Astrocyte (in vitro differentiated cells and primary cell): Measurements from ENCODE around the gene PCDHGB1. TPM values are rescaled to one million over a fixed set of nuclear protein-coding genes. Genes with fewer than 3 reads are reported as not detected.
A peak's percentile ranks its signal among the peaks of the same experiment; 100 is the strongest.

ENCODE experiments used
- DNase-seq: peaks from one replicate; pipeline ENCODE4 v3.0.0-alpha.2; 2010; ENCODE audit warnings: low read depth
- FAIRE-seq: peaks from 2 replicates; lab custom pipeline; 2011; peaks lifted over from hg19 to GRCh38; lab: Jason Lieb, UNC
- H2AFZ ChIP-seq: 2 replicates; pipeline ENCODE4 v1.6.0; 2012; ENCODE audit warnings: low read depth, low read length, inconsistent platforms
- H3K27ac ChIP-seq: 2 replicates; pipeline ENCODE4 v1.5.1; 2011; ENCODE audit warnings: low read depth, low read length, inconsistent platforms
- H3K27me3 ChIP-seq: 2 replicates; pipeline ENCODE4 v1.6.0; 2011; ENCODE audit warnings: low read length, inconsistent platforms; ENCODE audit not compliant: insufficient read depth
- H3K36me3 ChIP-seq: 2 replicates; pipeline ENCODE4 v1.5.1; 2011; ENCODE audit warnings: low read length, inconsistent platforms; ENCODE audit not compliant: insufficient read depth
- H3K4me1 ChIP-seq: 2 replicates; pipeline ENCODE4 v1.5.1; 2011; ENCODE audit warnings: low read length, inconsistent platforms; ENCODE audit not compliant: insufficient read depth
- H3K4me2 ChIP-seq: 2 replicates; pipeline ENCODE4 v1.6.0; 2012; ENCODE audit warnings: low read length, inconsistent platforms
- H3K4me3 ChIP-seq: 2 replicates; pipeline ENCODE4 v1.5.1; 2011; ENCODE audit warnings: low read depth, mild to moderate bottlenecking, low read length, inconsistent platforms; ENCODE audit not compliant: insufficient read depth
- H3K79me2 ChIP-seq: 2 replicates; pipeline ENCODE4 v1.6.0; 2012; ENCODE audit warnings: mild to moderate bottlenecking, low read length, inconsistent platforms; ENCODE audit not compliant: insufficient read depth
- H3K9ac ChIP-seq: 2 replicates; pipeline ENCODE4 v1.6.0; 2012; ENCODE audit warnings: mild to moderate bottlenecking, low read length, inconsistent platforms
- H3K9me3 ChIP-seq: 2 replicates; pipeline ENCODE4 v1.5.1; 2012; ENCODE audit warnings: low read depth, mild to moderate bottlenecking, low read length, inconsistent platforms; ENCODE audit not compliant: insufficient read depth
- H4K20me1 ChIP-seq: 2 replicates; pipeline ENCODE4 v1.6.0; 2012; ENCODE audit warnings: low read length, inconsistent platforms; ENCODE audit not compliant: insufficient read depth
- H3K27ac Mint-ChIP-seq: one replicate; pipeline ENCODE4 v1.8.0; 2021; ENCODE audit warnings: mild to moderate bottlenecking, mixed read lengths; ENCODE audit not compliant: unreplicated experiment
- H3K27me3 Mint-ChIP-seq: one replicate; pipeline ENCODE4 v1.8.0; 2021; ENCODE audit warnings: low read depth, mixed read lengths; ENCODE audit not compliant: unreplicated experiment
- H3K36me3 Mint-ChIP-seq: one replicate; pipeline ENCODE4 v1.8.0; 2021; ENCODE audit warnings: low read depth, mixed read lengths; ENCODE audit not compliant: unreplicated experiment
- H3K4me1 Mint-ChIP-seq: one replicate; pipeline ENCODE4 v1.8.0; 2021; ENCODE audit warnings: low read depth, mixed read lengths; ENCODE audit not compliant: unreplicated experiment
- H3K4me3 Mint-ChIP-seq: one replicate; pipeline ENCODE4 v1.8.0; 2021; ENCODE audit warnings: mild to moderate bottlenecking, moderate library complexity, mixed read lengths; ENCODE audit not compliant: unreplicated experiment
- H3K9me3 Mint-ChIP-seq: one replicate; pipeline ENCODE4 v1.8.0; 2021; ENCODE audit warnings: mild to moderate bottlenecking, mixed read lengths; ENCODE audit not compliant: unreplicated experiment
- EZH2 ChIP-seq: IDR thresholded peaks from 2 replicates; pipeline ENCODE4 v1.6.1; 2012; ENCODE audit warnings: mild to moderate bottlenecking, low read length, inconsistent platforms; ENCODE audit not compliant: insufficient read depth
- total RNA-seq: library from RNA; stranded (reverse); gene quantifications from 2 replicates; pipeline ENCODE4 v1.2.1, GENCODE V29; 2021
- TF ChIP-seq, protein P1 (sequence below): IDR thresholded peaks from 2 replicates; pipeline ENCODE4 v1.5.1; 2011; ENCODE audit warnings: low read depth, mild to moderate bottlenecking, inconsistent platforms, low read length, moderate library complexity; ENCODE audit not compliant: insufficient read depth

The PCDHGB1 gene
- total RNA-seq, 1 donor from 2014 or later: 1.5 TPM

DNA sequence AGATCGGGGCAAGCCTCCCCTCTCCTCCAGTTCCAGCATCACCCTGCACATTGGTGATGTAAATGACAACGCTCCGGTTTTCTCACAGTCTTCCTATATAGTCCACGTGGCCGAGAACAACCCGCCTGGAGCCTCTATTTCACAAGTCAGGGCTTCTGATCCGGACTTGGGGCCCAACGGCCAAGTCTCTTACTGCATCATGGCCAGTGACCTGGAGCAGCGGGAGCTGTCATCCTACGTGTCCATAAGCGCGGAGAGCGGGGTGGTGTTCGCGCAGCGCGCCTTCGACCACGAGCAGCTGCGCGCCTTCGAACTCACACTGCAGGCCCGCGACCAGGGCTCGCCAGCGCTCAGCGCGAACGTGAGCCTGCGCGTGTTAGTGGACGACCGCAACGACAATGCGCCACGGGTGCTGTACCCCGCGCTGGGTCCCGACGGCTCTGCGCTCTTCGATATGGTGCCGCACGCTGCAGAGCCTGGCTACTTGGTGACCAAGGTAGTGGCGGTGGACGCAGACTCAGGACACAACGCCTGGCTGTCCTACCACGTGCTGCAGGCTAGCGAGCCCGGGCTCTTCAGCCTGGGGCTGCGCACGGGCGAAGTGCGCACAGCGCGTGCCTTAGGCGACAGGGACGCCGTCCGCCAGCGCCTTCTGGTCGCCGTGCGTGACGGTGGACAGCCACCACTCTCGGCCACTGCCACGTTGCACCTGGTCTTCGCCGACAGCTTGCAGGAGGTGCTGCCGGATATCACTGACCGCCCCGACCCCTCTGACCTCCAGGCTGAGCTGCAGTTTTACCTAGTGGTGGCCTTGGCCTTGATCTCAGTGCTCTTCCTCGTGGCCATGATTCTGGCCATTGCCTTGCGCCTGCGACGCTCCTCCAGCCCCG lies 39.5 kb downstream of the PCDHGB1 start:
- Mint-ChIP-seq H3K4me1 (peaks cover 1% of the 10 kb centered on the region), H3K27ac (no peak overlapping the region), H3K4me3 (no peak overlapping the region), H3K27me3 (no peaks in the 10 kb centered on the region), H3K36me3 (peaks cover 24% of the 10 kb centered on the region), H3K9me3 (peaks cover 43% of the 10 kb centered on the region)
- no peak overlapping the region for H3K9ac ChIP-seq
- H3K79me2 ChIP-seq: no peaks in the 10 kb centered on the region
- H3K4me1 ChIP-seq: no peaks in the 10 kb centered on the region
- TF ChIP-seq, protein P1, sequence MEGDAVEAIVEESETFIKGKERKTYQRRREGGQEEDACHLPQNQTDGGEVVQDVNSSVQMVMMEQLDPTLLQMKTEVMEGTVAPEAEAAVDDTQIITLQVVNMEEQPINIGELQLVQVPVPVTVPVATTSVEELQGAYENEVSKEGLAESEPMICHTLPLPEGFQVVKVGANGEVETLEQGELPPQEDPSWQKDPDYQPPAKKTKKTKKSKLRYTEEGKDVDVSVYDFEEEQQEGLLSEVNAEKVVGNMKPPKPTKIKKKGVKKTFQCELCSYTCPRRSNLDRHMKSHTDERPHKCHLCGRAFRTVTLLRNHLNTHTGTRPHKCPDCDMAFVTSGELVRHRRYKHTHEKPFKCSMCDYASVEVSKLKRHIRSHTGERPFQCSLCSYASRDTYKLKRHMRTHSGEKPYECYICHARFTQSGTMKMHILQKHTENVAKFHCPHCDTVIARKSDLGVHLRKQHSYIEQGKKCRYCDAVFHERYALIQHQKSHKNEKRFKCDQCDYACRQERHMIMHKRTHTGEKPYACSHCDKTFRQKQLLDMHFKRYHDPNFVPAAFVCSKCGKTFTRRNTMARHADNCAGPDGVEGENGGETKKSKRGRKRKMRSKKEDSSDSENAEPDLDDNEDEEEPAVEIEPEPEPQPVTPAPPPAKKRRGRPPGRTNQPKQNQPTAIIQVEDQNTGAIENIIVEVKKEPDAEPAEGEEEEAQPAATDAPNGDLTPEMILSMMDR: no peak
- TF ChIP-seq EZH2: no peak
- H4K20me1 ChIP-seq: no peaks in the 10 kb centered on the region
- no peak overlapping the region for H3K4me2 ChIP-seq
- no peak overlapping the region for H2AFZ ChIP-seq
- no peaks in the 10 kb centered on the region for H3K27me3 ChIP-seq
- FAIRE-seq (no peak), DNase-seq (no peak)
- peaks cover 48% of the 10 kb centered on the region for H3K9me3 ChIP-seq
- H3K27ac ChIP-seq: no peak overlapping the region
- no peaks in the 10 kb centered on the region for H3K36me3 ChIP-seq
- no peak overlapping the region for H3K4me3 ChIP-seq

DNA sequence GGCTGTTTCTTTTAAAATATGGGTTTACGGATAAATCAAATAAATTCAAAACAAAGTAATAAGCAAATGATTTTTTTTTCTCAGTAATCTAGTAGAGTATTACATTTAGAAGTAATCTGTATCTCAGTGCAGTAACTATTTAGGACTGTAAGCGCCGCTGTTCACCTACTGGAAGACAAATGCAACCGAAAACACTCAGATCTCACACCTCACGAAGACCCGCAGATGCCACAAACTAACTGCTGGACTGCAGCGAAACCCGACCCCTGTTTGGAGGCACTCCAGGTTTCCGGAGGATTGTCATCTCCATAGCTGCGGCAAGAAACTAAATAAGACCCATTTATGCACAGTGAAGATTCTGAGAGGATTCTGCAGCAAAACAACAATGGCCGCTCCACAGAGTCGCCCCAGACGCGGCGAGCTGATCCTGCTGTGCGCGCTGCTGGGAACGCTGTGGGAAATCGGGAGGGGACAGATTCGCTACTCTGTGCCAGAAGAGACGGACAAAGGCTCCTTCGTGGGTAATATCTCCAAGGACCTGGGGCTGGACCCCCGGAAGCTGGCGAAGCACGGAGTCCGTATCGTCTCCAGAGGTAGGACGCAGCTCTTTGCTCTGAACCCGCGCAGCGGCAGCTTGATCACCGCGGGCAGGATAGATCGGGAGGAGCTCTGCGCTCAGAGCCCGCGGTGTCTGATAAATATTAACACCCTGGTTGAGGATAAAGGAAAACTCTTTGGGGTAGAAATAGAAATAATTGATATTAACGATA lies 42.7 kb downstream of the PCDHGB1 start, which contains the start of gene PCDHGA8:
Gene PCDHGA8 (plus strand): TSS at position 205 of the 770 bp plus-strand sequence. CDS start 181 bp downstream, at position 386.
- Mint-ChIP-seq H3K27ac (no peak within 1 kb of the TSS), H3K4me1 (peaks cover 1% of the 10 kb centered on the region), H3K36me3 (peaks cover 28% of the 10 kb centered on the region), H3K9me3 (peaks cover 44% of the 10 kb centered on the region), H3K4me3 (no peak within 1 kb of the TSS), H3K27me3 (no peaks in the 10 kb centered on the region)
- Histone ChIP-seq H3K4me2 (no peak within 1 kb of the TSS), H3K9ac (no peak within 1 kb of the TSS), H4K20me1 (no peaks in the 10 kb centered on the region), H3K4me1 (no peaks in the 10 kb centered on the region), H3K4me3 (no peak within 1 kb of the TSS), H2AFZ (peak within 1 kb of the TSS; percentile 20), H3K9me3 (peaks cover 47% of the 10 kb centered on the region), H3K27ac (no peak within 1 kb of the TSS), H3K27me3 (no peaks in the 10 kb centered on the region), H3K36me3 (no peaks in the 10 kb centered on the region), H3K79me2 (no peaks in the 10 kb centered on the region)
- FAIRE-seq (no peak), DNase-seq (no peak)
- TF ChIP-seq, protein P1: no peak
- no peak for TF ChIP-seq EZH2
